Trophoblast cell (in vitro differentiated cells and primary cell): ENCODE data around the gene RTKN.
A peak's percentile ranks its signal among the peaks of the same experiment; 100 is the strongest.

ENCODE experiments used
- DNase-seq, 2 donors: peaks; one replicate each; pipeline ENCODE4 v3.0.0-alpha.2; 2016
- H2AFZ ChIP-seq: 2 replicates; pipeline ENCODE4 v1.6.1; 2013; ENCODE audit warnings: low read length, moderate library complexity, mild to moderate bottlenecking; ENCODE audit not compliant: insufficient read depth, poor library complexity
- H2AK5ac ChIP-seq: 2 replicates; pipeline ENCODE4 v1.6.1; 2013; ENCODE audit warnings: mild to moderate bottlenecking, low read length
- H2BK120ac ChIP-seq: 2 replicates; pipeline ENCODE4 v1.6.1; 2013; ENCODE audit warnings: low read length, mild to moderate bottlenecking, moderate library complexity; ENCODE audit not compliant: insufficient read depth, poor library complexity
- H2BK12ac ChIP-seq: 2 replicates; pipeline ENCODE4 v1.6.1; 2013; ENCODE audit warnings: mild to moderate bottlenecking, low read length, moderate library complexity
- H2BK5ac ChIP-seq: 2 replicates; pipeline ENCODE4 v1.6.1; 2013; ENCODE audit warnings: low read length, low read depth, moderate library complexity, mild to moderate bottlenecking; ENCODE audit not compliant: poor library complexity
- H3K14ac ChIP-seq: 2 replicates; pipeline ENCODE4 v1.6.1; 2013; ENCODE audit warnings: mild to moderate bottlenecking, low read length
- H3K18ac ChIP-seq: 2 replicates; pipeline ENCODE4 v1.6.1; 2013; ENCODE audit warnings: mild to moderate bottlenecking, low read length
- H3K23ac ChIP-seq: 2 replicates; pipeline ENCODE4 v1.6.1; 2013; ENCODE audit warnings: low read length
- H3K27ac ChIP-seq: 2 replicates; pipeline ENCODE4 v1.5.1; 2013; ENCODE audit warnings: low read depth, mild to moderate bottlenecking, inconsistent platforms, low read length, moderate library complexity
- H3K27me3 ChIP-seq: 2 replicates; pipeline ENCODE4 v1.6.1; 2013; ENCODE audit warnings: inconsistent platforms, mild to moderate bottlenecking, low read length, moderate library complexity; ENCODE audit not compliant: insufficient read depth
- H3K36me3 ChIP-seq, 2 experiments: 1 replicate in 1 of 2; 2 replicates in 1 of 2; pipeline ENCODE4 v1.6.1; 2013; ENCODE audit warnings: low read length in 2 of 2, mild to moderate bottlenecking in 2 of 2, moderate library complexity in 1 of 2; ENCODE audit not compliant: insufficient read depth in 2 of 2, control insufficient read depth in 1 of 2
- H3K4ac ChIP-seq: 2 replicates; pipeline ENCODE4 v1.6.1; 2013; ENCODE audit warnings: low read depth, mild to moderate bottlenecking, low read length, moderate library complexity
- H3K4me1 ChIP-seq, 2 experiments: 1 replicate in 1 of 2; 2 replicates in 1 of 2; pipeline ENCODE4 v1.6.1; 2013; ENCODE audit warnings: low read length in 2 of 2, mild to moderate bottlenecking in 2 of 2, moderate library complexity in 1 of 2; ENCODE audit not compliant: insufficient read depth in 2 of 2, control insufficient read depth in 1 of 2
- H3K4me2 ChIP-seq: 2 replicates; pipeline ENCODE4 v1.6.1; 2013; ENCODE audit warnings: inconsistent platforms, mild to moderate bottlenecking, low read length, moderate library complexity
- H3K4me3 ChIP-seq: 2 replicates; pipeline ENCODE4 v1.5.1; 2013; ENCODE audit warnings: mild to moderate bottlenecking, low read depth, low read length, inconsistent platforms
- H3K79me1 ChIP-seq: one replicate; pipeline ENCODE4 v1.6.1; 2013; ENCODE audit warnings: low read length
- H3K79me2 ChIP-seq: 2 replicates; pipeline ENCODE4 v1.6.1; 2013; ENCODE audit warnings: low read length, mild to moderate bottlenecking; ENCODE audit not compliant: control insufficient read depth, insufficient read depth, poor library complexity
- H3K9ac ChIP-seq: 2 replicates; pipeline ENCODE4 v1.6.1; 2013; ENCODE audit warnings: mild to moderate bottlenecking, low read length
- H3K9me3 ChIP-seq: 2 replicates; pipeline ENCODE4 v1.6.1; 2013; ENCODE audit warnings: low read depth, mild to moderate bottlenecking, control low read depth, inconsistent platforms, low read length; ENCODE audit not compliant: insufficient read depth
- H4K12ac ChIP-seq: 2 replicates; pipeline ENCODE4 v1.6.1; 2013; ENCODE audit warnings: low read depth, mild to moderate bottlenecking, low read length, moderate library complexity
- H4K8ac ChIP-seq: 2 replicates; pipeline ENCODE4 v1.6.1; 2013; ENCODE audit warnings: low read depth, mild to moderate bottlenecking, low read length, moderate library complexity
- H4K91ac ChIP-seq: one replicate; pipeline ENCODE4 v1.6.1; 2013; ENCODE audit warnings: low read depth, mild to moderate bottlenecking, low read length, moderate library complexity
- WGBS: extraction: QIAGEN DNeasy Blood & Tissue Kit; methylation state at CpG from one replicate; pipeline ENCODE4 v1.1.7; 2013; ENCODE audit warnings: missing lambda C conversion rate; ENCODE audit not compliant: insufficient read length, insufficient coverage; ENCODE audit errors: extremely low coverage; 5-methylcytosine and 5-hydroxymethylcytosine counted together

Gene RTKN

GRCh38 chr2:74427551-74427950, 14.2 kb downstream of the RTKN start:
- Histone ChIP-seq H4K12ac (no peak overlapping the region), H4K8ac (no peak overlapping the region), H2BK12ac (no peak overlapping the region), H3K9ac (no peak overlapping the region), H3K14ac (no peak overlapping the region), H3K23ac (no peak overlapping the region), H2AFZ (no peak overlapping the region), H3K9me3 (peaks cover 1% of the 10 kb centered on the region), H3K79me2 (no peaks in the 10 kb centered on the region), H2AK5ac (no peak overlapping the region), H4K91ac (no peak overlapping the region), H2BK5ac (no peak overlapping the region), H2BK120ac (no peak overlapping the region), H3K18ac (no peak overlapping the region), H3K27me3 (no peaks in the 10 kb centered on the region), H3K36me3 (peaks cover 62 to 74% of the 10 kb centered on the region in 2 experiments), H3K4me3 (no peak overlapping the region), H3K4me1 (no peaks in the 10 kb centered on the region), H3K79me1 (no peaks in the 10 kb centered on the region), H3K4me2 (no peak overlapping the region), H3K27ac (no peak overlapping the region), H3K4ac (no peak overlapping the region)
- no peak for DNase-seq
- no CpG with 5 or more reads among the region's 3 CpGs for WGBS

GRCh38 chr2:74426181-74426758, 15.5 kb downstream of the RTKN start:
- Histone ChIP-seq H3K27ac (no peak overlapping the region), H4K8ac (no peak overlapping the region), H3K14ac (no peak overlapping the region), H3K4me3 (no peak overlapping the region), H2AK5ac (no peak overlapping the region), H2AFZ (no peak overlapping the region), H3K18ac (no peak overlapping the region), H3K9me3 (no peaks in the 10 kb centered on the region), H2BK5ac (no peak overlapping the region), H3K9ac (no peak overlapping the region), H3K79me2 (peaks cover 1% of the 10 kb centered on the region), H3K79me1 (no peaks in the 10 kb centered on the region), H3K36me3 (peaks cover 53 to 63% of the 10 kb centered on the region in 2 experiments), H2BK12ac (no peak overlapping the region), H3K4me1 (peaks cover 4 to 7% of the 10 kb centered on the region in 2 experiments), H3K27me3 (no peaks in the 10 kb centered on the region), H3K23ac (no peak overlapping the region), H3K4me2 (no peak overlapping the region), H2BK120ac (no peak overlapping the region), H4K91ac (no peak overlapping the region), H3K4ac (no peak overlapping the region), H4K12ac (no peak overlapping the region)
- no CpG with 5 or more reads among the region's 14 CpGs for WGBS
- DNase-seq = no peak

GRCh38 chr2:74425523-74425922, 16.2 kb downstream of the RTKN start:
- Histone ChIP-seq H3K14ac (no peak overlapping the region), H3K18ac (no peak overlapping the region), H2BK120ac (no peak overlapping the region), H3K36me3 (peaks cover 47 to 57% of the 10 kb centered on the region in 2 experiments), H3K27ac (no peak overlapping the region), H3K9ac (no peak overlapping the region), H3K4ac (no peak overlapping the region), H4K12ac (no peak overlapping the region), H2AFZ (no peak overlapping the region), H3K9me3 (no peaks in the 10 kb centered on the region), H2BK5ac (no peak overlapping the region), H3K4me3 (no peak overlapping the region), H3K79me2 (peaks cover 2% of the 10 kb centered on the region), H3K79me1 (no peaks in the 10 kb centered on the region), H3K4me2 (no peak overlapping the region), H2AK5ac (no peak overlapping the region), H4K8ac (no peak overlapping the region), H3K4me1 (peaks cover 6 to 9% of the 10 kb centered on the region in 2 experiments), H3K23ac (no peak overlapping the region), H2BK12ac (no peak overlapping the region), H4K91ac (no peak overlapping the region), H3K27me3 (no peaks in the 10 kb centered on the region)
- WGBS = no CpG with 5 or more reads among the region's 7 CpGs
- peak; percentile 91 to 95 for DNase-seq

- no peaks in the 10 kb centered on the region for H3K9me3 ChIP-seq
- no peak overlapping the region for H2BK120ac ChIP-seq
- H3K4me1 ChIP-seq = peaks cover 6 to 9% of the 10 kb centered on the region in 2 experiments
- H3K23ac ChIP-seq = no peak overlapping the region
- H2BK12ac ChIP-seq = no peak overlapping the region
- no peak overlapping the region for H2AFZ ChIP-seq
- H3K14ac ChIP-seq = no peak overlapping the region
- peaks cover 2% of the 10 kb centered on the region for H3K79me2 ChIP-seq
- no peak overlapping the region for H4K91ac ChIP-seq
- H3K79me1 ChIP-seq = no peaks in the 10 kb centered on the region
- no peak overlapping the region for H3K27ac ChIP-seq
- H4K12ac ChIP-seq = no peak overlapping the region
- no CpG with 5 or more reads among the region's 5 CpGs for WGBS
- no peak overlapping the region for H3K4me2 ChIP-seq
- H3K4me3 ChIP-seq = no peak overlapping the region
- H3K36me3 ChIP-seq = peaks cover 42 to 52% of the 10 kb centered on the region in 2 experiments
- no peak overlapping the region for H3K4ac ChIP-seq
- no peak overlapping the region for H4K8ac ChIP-seq
- no peak overlapping the region for H3K18ac ChIP-seq
- H3K27me3 ChIP-seq = no peaks in the 10 kb centered on the region
- DNase-seq = no peak
- H3K9ac ChIP-seq = no peak overlapping the region
- H2AK5ac ChIP-seq = no peak overlapping the region
- no peak overlapping the region for H2BK5ac ChIP-seq
Observed at GRCh38 chr2:74424995-74425406, 16.7 kb downstream of the RTKN start.
